OCI-M1 (cell line): ENCODE data around the gene TSHZ2.

Source experiments
- DNase-seq: peaks from one replicate; lab custom pipeline; 2025; lab: John Stamatoyannopoulos, UW

Gene TSHZ2

GRCh38 chr20:53068241-53068640 is 96.1 kb downstream of the TSHZ2 start:
- DNase-seq: no peak

GRCh38 chr20:53069132-53069531 is 97.0 kb downstream of the TSHZ2 start:
- DNase-seq: no peak

GRCh38 chr20:53070224-53070623 is 98.1 kb downstream of the TSHZ2 start:
- DNase-seq: no peak

GRCh38 chr20:53070706-53071392 is 98.7 kb downstream of the TSHZ2 start:
- no peak for DNase-seq

- no peak for DNase-seq
Observed at GRCh38 chr20:53071833-53072232, 99.7 kb downstream of the TSHZ2 start.

GRCh38 chr20:53072923-53073579 is 100.9 kb downstream of the TSHZ2 start:
- DNase-seq: no peak

GRCh38 chr20:53073636-53074415 is 101.7 kb downstream of the TSHZ2 start:
- DNase-seq: no peak

GRCh38 chr20:53074811-53075314 is 102.7 kb downstream of the TSHZ2 start:
- DNase-seq: no peak

GRCh38 chr20:53076668-53077067 is 104.5 kb downstream of the TSHZ2 start:
- DNase-seq: no peak

- DNase-seq: no peak
Observed at GRCh38 chr20:53077373-53078205, 105.4 kb downstream of the TSHZ2 start.

GRCh38 chr20:53078761-53079160 is 106.6 kb downstream of the TSHZ2 start:
- no peak for DNase-seq

- DNase-seq: no peak
Observed at GRCh38 chr20:53079261-53079691, 107.1 kb downstream of the TSHZ2 start.

GRCh38 chr20:53079828-53080686 is 107.9 kb downstream of the TSHZ2 start:
- no peak for DNase-seq

GRCh38 chr20:53080687-53080962 is 108.5 kb downstream of the TSHZ2 start:
- no peak for DNase-seq

- DNase-seq: no peak
Observed at GRCh38 chr20:53080969-53081871, 109.1 kb downstream of the TSHZ2 start.

- DNase-seq: no peak
Observed at GRCh38 chr20:53081916-53082863, 110.0 kb downstream of the TSHZ2 start.

- no peak for DNase-seq
Observed at GRCh38 chr20:53083411-53083810, 111.3 kb downstream of the TSHZ2 start.

- no peak for DNase-seq
Observed at GRCh38 chr20:53084408-53084997, 112.3 kb downstream of the TSHZ2 start.
